ENCODE measurements around the gene AKAP1. TPM values are rescaled to one million over a fixed set of nuclear protein-coding genes. Genes with fewer than 3 reads are reported as not detected.
A peak's percentile ranks its signal among the peaks of the same experiment; 100 is the strongest.

AKAP1 gene
- total and polyA plus RNA-seq, 9 of the 15 experiments (the other 6 are each of a cell fraction or from before 2014, with no cell fraction given) = 12.9 to 63.8 (median 36.4) TPM

GRCh38 chr17:57113011-57113410 lies 28.0 kb downstream of the AKAP1 start:
- no peaks in the 10 kb centered on the region for H3K27me3 ChIP-seq (ENCODE audit: control insufficient read depth in 2 of 2, insufficient read depth in 2 of 2, low read length in 2 of 2)
- H3K9ac ChIP-seq (ENCODE audit: insufficient read depth in 1 of 2, low read depth in 2 of 2, low read length in 2 of 2) = peak overlapping the region in 1 of 2 experiments; percentile 73; a peak in 2 of 4 replicates
- FAIRE-seq = peak; percentile 42
- peaks cover 8% of the 10 kb centered on the region for H3K9me1 ChIP-seq (ENCODE audit: control insufficient read depth, insufficient read depth, low read length)
- peaks cover 13 to 30% of the 10 kb centered on the region in 2 experiments for H3K4me1 ChIP-seq (replicated peaks in 1 of 2; ENCODE audit: control insufficient read depth in 2 of 2, insufficient read depth in 2 of 2, low read length in 2 of 2)
- ATAC-seq = peak; percentile 55
- peak in 2 of 4 experiments; percentile 55 to 67 for DNase-seq (ENCODE audit: extremely low read depth in 1 of 4, low spot score in 3 of 4)
- no peaks in the 10 kb centered on the region; the same call in 1 of the 2 replicates for H4K20me1 ChIP-seq (replicated peaks; ENCODE audit: control insufficient read depth, insufficient read depth, low read length)
- peaks cover 91% of the 10 kb centered on the region for H3K36me3 ChIP-seq (ENCODE audit: control insufficient read depth, insufficient read depth, low read length)
- POLR2A ChIA-PET = interaction anchor here (0.7 kb wide), 2 partner anchors 24 to 101 kb away, joined by 4 read pairs; no protein-coding TSS in a partner anchor
- H3K9me3 ChIP-seq (replicated peaks; ENCODE audit: control insufficient read depth, insufficient read depth, low read depth, low read length) = no peaks in the 10 kb centered on the region
- BruUV-seq (replicated peaks) = no TSS peak
- intact Hi-C loops (cut with micrococcal nuclease) = loop anchor here (5.0 to 10.0 kb wide), 2 partner anchors 106 to 288 kb away; no protein-coding TSS in a partner anchor
- CTCF ChIA-PET (ENCODE audit: low intra/inter-chr PET ratio) = no interaction called here
- H3K79me2 ChIP-seq (ENCODE audit: control insufficient read depth, insufficient read depth, low read length) = peaks cover 20% of the 10 kb centered on the region
- no peak overlapping the region for H3K4me2 ChIP-seq (ENCODE audit: insufficient read depth, low read length)
- in situ Hi-C loops (cut with MboI) = no loop called here
- no peak overlapping the region for H3K4me3 ChIP-seq
- no peak overlapping the region for H2AFZ ChIP-seq (ENCODE audit: low read depth, low read length)
- 20% methylated on average over 6 of the region's 6 CpGs for WGBS (ENCODE audit: insufficient coverage, low coverage, missing lambda C conversion rate)
- peak overlapping the region; percentile 39; the same call in 2 of the 3 replicates for H3K27ac ChIP-seq (ENCODE audit: extremely low read depth, low read depth, low read length)
- TF ChIP-seq EP300 (IDR thresholded peaks at IDR 0.05; ENCODE audit: low read length) = no peak
- TF ChIP-seq JUNB (CRISPR knock-in tag; conservative IDR thresholded peaks at IDR 0.05) = no peak
- TF ChIP-seq ZNF134 (CRISPR knock-in tag; conservative IDR thresholded peaks at IDR 0.05) = no peak
- TF ChIP-seq ZNF592 (IDR thresholded peaks at IDR 0.05) = 0 out of 2 replicates have a peak, but pooled peaks have one; percentile 26
- peak; percentile 50 for TF ChIP-seq CBFA2T3 (IDR thresholded peaks at IDR 0.05)
- TF ChIP-seq PRDM10 (IDR thresholded peaks at IDR 0.05; ENCODE audit: partially characterized antibody) = no peak
- TF ChIP-seq SMARCA4 (IDR thresholded peaks at IDR 0.05) = 0 out of 2 replicates have a peak, but pooled peaks have one; percentile 19
- TF ChIP-seq ZNF57 (CRISPR knock-in tag; IDR thresholded peaks at IDR 0.05) = no peak
- TF ChIP-seq ZSCAN29 (IDR thresholded peaks at IDR 0.05) = no peak
- TF ChIP-seq NR2C2 (CRISPR knock-in tag; IDR thresholded peaks at IDR 0.05) = no peak
- peak; percentile 27; the same call in 1 of the 2 replicates for TF ChIP-seq NR2C2 (tag; IDR thresholded peaks at IDR 0.05)
- TF ChIP-seq ZNF644 (tag; IDR thresholded peaks at IDR 0.05; ENCODE audit: low read depth) = no peak
- no peak for TF ChIP-seq MAFK (IDR thresholded peaks at IDR 0.05; ENCODE audit: low read length)
- TF ChIP-seq GATA2 (CRISPR knock-in tag; IDR thresholded peaks at IDR 0.05) = peak; percentile 23; the same call in 1 of the 2 replicates
- no peak for TF ChIP-seq POLR2H (tag; IDR thresholded peaks at IDR 0.05; ENCODE audit: low read depth)

All from K562 (cell line).